Measurements from ENCODE around the gene TASOR2.
A peak's percentile ranks its signal among the peaks of the same experiment; 100 is the strongest.

The TASOR2 gene

DNA sequence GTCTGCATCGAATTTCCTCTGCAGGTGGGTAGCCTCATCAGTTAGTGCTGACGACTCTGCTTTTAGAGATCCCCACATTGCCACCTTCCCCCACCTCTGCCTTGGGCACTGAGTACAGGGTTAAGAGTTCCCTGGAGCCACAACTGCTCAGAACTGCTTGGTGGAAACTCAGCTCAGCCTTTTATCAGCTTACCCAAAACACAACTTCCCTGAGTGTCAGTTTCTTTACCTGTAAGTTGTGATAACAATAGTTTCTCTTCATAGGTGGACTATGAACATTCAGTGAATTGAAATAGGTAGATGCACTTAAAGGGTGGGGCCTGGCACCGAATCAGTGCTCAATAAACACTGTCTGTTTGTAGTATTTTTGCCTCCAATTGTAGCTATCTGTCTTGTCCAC lies 29.5 kb upstream of the TASOR2 start:
- DNase-seq (ENCODE audit: low spot score): no peak

DNA sequence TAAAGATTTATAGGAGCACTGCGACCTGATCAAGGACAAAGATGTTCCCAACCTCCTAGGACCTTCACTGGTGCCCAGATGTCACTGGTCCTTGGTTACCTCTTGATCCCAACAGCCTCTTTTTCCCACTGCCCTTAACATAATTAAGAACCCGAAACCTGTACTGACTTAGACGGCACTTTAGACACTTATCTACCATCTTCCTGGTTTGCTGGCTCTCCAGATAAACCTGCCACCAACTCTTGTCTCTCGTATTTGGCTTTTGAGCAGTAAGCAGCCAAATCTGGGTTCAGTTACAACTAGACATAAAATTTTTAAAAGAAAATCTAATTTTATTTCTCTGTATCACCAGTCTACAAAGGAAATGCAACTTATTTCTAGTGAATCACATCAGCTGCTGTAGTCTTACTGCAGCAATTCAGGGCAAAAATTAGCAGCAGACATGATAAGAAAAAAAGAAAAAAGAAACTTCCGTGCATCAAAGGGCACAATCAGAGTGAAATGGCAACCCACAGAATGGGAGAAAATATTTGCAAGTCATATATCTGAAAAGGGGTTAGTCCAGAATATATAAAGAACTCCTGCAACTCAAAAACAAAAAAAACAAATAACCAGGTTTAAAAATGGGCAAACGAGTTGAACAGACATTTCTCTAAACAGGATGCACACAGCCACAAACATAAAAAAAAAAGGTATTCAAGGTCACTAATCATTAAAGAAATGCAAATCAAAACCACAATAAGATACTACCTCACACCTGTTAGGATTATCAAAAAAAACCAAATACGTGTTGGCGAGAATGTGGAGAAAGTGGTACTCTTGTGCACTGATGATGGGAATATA lies 27.7 kb upstream of the TASOR2 start:
- DNase-seq (ENCODE audit: low spot score): no peak

DNA sequence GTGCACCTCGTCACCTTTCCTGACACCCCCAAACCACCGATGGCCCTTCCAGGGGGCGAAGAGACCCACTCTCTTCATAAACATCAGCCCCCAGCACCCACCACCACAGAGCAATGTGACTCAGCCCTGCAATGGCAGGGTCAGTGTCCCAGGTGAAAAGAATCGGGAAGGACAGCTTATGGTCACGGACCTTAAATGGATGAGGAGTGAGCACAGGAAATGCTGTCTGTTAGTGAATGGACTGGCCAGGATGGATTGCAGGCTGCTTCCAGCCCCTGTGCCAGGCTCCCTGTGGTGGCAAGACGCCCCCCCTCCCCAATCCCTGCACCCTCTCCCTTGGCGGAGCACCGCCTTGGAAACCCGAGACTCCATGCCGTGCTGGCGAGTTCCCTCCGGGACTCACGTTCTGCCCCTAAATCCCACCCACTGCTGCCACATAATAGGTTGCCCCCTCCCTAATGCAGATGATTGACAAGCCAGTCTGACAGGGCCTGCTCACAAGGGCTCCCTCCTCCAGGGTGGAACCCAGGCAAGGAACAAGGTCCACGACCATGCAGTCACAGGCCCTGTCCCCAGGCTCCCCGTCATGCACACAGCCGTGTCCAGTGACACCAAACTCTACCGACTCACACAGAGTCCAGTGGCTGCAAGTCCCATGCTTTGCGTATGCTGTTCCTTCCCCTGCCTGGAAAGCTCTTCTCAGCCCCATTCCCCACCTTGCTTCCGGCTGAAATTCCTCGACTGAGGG lies 25.6 kb upstream of the TASOR2 start:
- DNase-seq (ENCODE audit: low spot score): no peak

DNA sequence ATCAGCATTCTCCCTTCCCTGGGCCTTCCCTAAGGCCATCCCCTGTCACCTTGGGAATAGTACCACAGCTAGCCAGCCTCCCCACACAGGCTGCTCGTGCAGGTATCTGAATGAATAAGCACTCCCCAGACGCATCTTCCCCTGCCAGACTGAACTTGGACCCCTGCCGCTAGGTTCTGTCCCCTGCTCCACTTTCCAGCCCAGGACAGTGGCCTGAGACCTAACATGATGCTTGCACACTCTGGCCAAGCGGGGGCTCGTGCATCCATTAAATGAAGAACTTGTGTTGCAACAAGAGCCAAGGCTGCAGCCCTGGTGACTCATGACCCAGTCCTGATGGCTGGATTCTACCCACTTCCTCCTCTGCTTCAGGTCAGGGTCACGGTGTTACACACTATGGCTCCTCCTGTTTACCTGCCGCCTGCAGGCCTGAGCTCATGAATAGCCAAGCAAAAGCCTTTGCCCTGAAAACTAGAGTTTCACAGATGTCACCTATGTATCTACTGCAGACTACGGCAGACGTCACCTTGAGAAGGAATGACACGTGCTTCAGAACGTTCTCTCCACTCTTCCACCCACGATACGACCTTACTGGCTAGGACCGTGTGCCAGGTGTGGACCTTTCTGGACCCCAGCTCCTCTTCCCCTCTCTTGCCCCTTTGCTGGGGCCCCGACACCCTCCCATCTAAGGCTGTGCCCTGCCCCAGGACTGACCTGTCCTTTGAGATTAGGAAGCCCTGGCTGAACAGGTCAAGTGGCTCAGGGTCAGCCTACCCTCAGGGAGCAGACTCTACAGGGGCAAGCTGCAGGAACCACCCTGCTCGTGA lies 24.7 kb upstream of the TASOR2 start:
- DNase-seq (ENCODE audit: low spot score): peak; percentile 77

DNA sequence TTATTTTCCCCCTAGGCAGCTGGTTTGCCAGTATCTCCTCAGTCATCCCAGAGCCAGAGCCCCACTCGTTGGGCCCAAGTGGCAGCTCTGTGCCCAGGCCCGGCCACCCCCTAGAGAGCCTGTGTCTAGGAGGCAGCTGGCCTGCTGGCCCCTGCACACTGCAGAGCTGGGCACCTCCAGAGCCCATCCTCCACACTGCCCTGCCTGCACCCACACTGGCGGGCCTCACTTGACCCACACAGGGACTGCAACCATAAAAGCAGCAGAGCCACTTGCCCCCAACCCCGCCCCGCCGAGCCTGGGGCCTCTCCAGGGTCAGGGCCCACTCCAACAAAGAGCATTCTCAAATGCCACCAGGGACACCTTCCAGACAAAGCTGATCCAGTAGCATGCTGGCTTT lies 23.6 kb upstream of the TASOR2 start:
- DNase-seq (ENCODE audit: low spot score): no peak

DNA sequence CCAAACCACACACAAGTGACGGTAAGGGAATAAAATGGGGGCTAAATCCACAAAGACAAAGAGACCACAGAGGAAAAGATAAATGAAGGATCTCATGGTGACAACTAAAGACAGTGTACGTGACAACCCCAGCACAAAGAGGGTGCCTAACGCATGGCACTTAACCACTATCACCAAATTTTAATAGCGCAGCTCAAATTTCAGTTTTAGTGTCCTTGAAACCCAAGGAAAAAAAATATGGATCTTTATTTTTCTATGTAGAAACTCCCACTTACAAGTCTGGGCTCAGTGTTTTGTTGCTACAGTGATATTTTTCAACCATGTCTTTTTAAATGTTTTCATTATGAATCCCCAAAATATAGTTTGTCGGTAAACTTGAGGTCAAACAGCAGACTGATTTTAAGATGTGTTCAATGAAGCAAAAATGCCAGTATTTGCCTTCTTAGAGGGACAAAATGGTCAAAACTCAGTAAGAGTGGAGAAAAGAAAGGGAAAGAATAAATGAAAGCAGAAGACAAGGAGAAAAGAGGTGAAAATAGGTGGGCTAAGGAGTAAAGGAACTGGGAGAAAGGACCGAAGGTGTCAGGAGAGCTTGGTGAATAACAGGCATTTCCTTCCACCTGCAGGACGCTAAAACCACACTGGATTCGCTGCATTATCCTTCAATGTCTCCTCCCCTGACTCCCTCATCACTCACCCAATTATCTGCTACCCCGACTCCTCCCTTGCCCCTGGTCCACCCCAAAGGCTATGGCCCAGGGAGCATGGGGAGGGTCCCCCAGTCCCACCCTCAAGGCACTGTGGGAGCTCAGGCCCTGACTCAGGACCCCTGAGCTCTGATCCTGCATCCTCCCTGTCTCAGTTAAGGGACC lies 21.7 kb upstream of the TASOR2 start:
- DNase-seq (ENCODE audit: low spot score): no peak

DNA sequence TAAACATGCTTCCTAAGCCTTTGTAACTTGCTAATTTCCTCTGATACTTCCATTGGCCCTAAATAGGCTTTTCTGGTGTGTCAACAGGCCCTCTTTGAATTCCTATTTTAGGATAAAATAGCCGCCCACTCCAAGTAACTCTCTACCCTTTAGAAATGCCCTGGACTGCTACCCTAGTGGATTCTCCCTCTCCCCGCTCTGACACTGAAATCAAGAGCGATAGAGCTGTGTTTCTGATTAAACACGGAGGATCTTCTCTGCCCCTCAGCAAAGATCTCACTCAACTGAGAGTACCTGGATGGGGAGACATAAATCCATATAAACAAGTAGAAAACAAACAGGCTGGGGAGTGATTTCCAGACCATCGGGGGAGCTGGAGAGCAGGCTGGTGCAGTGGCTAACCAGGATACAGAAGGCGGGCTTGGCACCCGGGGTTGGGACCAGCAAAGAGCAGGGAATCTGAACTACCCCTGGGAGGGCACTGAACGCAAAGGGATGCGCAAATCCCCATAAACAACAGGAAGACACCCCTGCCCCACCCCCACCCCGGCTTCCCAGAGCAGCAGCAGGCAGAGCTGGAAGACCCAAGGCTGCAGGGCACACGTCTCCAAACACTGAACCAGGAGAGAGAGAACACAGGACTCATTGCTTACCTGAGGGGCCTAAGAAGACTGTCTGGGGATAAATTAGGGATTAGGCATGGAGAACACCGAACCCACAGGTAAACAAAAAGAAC lies 20.8 kb upstream of the TASOR2 start:
- no peak for DNase-seq (ENCODE audit: low spot score)

DNA sequence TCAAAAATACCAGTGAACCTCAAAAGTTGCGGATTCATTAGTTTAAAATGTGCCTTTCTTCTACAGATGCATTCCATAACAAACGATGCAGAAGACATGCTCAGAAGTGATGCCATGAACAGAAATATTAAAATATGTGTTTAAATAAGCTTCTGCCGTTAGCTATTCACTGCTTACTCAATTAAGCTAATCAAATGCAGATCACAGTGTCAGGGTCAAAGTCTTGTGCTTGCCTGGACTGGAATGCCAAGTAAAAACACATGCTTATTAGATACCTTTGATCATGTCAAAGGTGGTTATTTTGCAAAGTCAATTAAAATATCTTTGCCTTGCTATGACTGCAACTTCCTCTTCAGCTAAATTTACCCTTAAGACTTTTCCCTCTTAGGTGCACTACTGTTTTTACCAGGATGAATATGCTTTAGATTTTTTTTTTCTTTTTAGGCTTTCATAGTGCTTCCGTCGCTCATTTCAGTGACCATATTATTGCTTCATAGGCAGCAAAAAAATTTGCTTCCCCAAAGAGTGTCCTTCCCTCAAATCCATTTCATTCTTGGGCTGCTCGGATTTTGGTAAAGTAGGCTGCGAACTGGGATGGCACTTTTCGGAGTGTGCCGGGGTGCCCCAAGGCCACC lies 19.1 kb upstream of the TASOR2 start:
- no peak for DNase-seq (ENCODE audit: low spot score)

DNA sequence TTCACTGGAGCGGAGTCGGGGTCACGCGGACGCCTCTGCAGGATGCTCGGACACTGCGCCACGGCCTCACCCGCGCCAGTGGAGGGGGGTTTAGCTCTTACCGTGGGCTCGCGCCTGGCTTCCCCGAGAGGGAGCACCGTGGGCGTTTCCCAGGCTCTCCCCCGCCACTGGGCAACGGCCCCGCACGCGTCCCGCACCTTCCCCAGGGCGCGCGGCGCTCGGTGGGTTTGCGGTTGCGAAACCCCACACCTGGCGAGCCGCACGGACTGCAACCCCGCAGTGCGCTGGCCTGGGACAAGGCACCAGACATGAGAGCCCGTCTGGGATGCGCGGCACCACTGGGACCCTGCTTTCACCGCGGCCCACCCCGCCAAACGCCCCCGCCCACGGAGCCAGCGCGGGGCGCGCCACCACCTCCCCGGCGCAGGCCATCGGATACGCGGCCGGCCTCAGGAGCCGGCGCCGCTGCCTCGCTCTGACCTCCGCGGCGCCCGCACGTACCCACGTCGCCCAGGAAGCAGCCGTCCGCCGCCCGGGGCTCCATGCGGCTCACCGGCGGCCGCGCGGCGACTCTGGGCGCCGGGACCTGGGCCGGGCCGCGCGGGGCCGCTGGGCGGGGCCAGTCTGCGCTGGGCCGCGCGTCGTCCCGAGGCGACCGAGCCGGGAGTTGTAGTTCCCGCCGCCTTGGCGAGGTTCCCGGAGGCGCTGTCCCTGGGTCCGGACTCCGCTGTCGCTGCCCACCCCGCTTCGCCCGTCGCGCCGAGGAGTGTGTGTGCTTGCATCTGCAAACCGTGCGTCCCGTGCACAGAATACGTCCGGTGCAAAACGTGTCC lies 18.4 kb upstream of the TASOR2 start, which contains the start of gene ASB13:
ASB13 (minus strand) TSS at position 588 of the 833 bp plus-strand sequence; CDS start at position 544, 44 bp downstream.
- peak; percentile 72 for DNase-seq (ENCODE audit: low spot score)

DNA sequence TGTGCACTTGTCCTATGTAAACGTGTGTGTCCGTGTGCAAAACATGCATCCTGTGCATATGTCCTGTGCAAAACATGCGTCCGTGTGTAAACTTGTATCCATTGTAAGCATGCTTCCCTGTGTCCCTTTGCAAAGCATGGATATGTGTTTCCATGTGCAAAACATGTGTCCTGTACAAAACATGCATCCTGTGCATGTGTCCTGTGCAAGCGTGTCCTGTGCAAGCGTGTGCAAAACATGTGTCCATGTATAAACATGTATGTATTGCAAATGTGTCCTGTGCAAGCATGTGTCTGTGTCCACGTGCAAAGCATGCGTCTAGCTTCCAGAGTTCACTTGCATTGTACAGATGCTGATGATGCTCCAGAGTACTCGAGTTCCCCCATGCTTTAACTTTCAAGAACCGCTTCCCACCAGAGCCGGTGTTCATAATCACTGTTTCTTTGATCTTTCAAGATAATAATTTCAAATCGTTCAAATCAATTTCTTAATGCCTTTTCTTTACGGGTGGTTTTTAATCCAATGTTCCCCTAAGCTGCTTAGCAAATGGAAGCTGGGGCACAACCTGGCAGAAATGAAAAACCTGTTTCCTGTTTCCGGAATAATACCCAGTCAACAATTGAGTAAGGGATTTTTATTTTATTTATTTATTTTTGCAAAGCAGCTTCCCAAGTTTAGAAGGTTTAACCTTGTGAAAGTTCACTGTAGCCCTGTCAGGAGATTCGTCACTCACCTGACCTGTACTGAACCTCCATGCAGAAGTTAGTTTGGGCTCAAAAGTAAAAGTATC lies 17.6 kb upstream of the TASOR2 start:
- DNase-seq (ENCODE audit: low spot score): no peak

DNA sequence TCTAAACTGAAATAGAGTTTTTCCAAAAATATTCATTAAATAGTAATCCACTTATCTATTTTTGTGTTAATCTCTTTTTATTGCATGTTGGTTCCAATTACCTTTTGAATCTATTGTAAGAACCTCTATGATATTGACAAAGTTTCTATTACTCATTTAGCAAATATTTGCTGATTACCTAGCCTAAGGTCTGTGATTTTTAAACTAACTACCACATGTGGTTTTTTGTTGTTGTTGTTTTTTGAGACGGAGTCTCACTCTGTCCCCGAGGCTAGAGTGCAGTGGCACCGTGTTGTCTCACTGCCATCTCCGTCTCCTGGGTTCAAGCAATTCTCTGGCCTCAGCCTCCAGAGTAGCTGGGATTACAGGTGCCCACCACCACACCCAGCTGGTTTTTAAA lies 16.2 kb upstream of the TASOR2 start:
- no peak for DNase-seq (ENCODE audit: low spot score)

DNA sequence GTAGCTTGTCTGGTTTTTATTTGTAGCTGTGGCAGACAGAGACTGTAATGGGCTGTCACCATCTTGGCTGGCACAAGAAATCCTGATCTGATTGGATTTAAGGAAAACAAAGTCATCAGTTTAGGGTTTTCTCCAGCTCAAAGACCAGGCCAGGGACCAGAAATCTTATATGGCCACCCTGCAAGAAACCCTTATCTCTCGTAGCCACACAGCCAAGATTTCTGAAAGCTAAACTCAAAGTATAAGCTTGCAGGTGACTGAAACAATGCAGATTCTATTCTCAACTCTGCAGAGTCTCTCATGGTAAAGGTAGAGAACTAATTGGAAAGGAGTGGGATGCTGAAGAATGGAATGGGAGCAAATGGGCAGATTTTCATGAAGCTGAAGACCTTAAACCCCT lies 15.0 kb upstream of the TASOR2 start:
- DNase-seq (ENCODE audit: low spot score): no peak

DNA sequence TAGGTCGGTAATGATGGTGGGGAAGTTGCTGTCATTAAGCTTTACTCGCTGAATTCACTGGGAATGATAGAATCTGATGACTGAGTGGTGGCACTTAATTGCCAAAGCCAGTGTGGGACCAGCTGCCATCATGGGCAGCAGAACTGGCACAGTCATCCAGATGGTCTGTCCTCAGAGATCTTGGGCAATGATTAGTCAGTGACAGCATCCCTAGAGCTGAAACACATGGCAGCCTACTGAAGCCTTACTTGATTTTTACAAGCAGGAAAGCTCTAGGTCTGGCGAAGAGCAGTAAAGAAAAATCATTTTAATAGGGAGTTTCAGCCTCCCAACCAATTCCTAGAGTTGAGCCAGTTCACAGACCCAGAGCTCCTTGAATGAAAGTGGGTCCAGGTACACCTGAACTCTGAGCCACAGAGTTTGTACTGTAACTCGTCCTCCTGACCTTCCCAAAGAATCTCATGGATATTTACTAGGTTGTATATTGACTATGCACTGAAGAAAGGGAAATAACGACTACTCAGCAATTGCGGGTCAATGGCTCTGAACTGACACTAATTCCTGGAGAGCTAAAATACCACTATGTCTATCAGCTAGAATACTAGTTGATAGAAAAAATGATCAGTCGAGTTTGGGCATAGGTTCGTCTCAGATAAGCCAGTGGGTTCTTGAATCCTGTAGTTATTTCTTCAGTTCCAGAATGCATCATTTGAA lies 13.8 kb upstream of the TASOR2 start:
- DNase-seq (ENCODE audit: low spot score): no peak

DNA sequence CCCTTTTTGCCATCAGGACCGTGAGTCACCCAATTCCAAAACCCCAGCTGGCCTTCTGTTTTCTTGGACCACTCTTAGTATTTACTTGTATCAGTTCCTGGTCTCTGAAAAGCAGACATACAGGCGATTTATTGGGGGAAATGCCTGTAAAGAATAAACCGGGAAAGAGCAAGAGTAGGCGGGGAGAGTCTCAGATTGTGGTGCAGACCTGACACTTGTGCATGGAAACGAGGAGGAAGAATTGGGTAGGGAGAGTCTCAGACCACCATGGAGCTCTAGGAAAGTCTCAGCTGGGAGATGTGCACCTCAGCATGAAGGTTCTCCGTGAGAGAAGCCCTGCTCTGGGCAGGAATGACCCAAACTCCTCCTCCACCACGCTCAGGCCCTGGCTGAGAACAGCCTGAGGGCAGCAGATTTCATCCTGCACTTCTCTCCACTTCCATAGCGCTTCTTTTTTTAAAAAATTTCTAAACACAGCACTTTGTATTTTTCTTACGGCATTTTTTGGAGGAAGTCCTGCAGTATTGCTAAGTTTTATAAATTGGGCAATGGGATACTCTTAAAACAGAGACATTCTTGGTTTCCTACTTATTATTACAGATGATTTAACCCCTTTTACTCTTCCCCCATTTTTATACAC lies 6.1 kb upstream of the TASOR2 start:
- DNase-seq (ENCODE audit: low spot score): no peak

DNA sequence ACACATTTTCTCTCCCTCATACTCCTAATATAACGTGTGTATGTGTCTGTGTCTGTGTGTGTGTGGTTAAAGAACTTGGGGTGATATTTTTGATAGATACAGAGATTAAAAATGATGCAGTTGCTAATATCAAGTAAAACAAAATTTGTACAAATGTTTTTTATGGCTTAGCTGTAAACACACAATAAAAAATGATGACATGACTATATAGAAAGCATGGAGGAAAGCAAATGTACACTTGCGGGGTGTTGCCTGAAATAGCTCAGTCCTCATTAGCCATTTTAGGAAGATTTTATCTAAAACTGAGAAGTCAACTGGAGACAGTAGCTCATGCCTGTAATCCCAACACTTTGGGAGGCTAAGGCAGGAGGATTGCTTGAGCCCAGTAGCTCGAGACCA lies 5.6 kb upstream of the TASOR2 start:
- no peak for DNase-seq (ENCODE audit: low spot score)

DNA sequence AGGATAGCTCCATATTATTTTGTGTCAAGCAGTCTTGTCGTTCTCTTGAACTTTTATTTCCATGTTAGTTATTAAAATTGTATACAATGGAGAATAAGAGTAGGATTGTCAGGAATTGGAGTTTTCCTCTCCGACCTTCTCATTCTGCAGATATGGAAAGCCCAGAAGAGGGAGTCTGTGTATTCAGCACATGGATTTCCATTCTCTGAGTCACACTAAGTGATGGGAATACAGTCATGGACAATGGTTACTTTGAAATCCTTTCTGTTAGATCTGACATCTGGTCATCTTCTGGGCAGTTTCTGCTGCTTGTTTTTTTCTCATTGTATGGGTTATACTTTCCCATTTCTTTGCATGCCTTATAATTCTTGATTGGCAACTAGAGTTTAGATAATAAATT lies 5.0 kb upstream of the TASOR2 start:
- DNase-seq (ENCODE audit: low spot score): peak; percentile 36

DNA sequence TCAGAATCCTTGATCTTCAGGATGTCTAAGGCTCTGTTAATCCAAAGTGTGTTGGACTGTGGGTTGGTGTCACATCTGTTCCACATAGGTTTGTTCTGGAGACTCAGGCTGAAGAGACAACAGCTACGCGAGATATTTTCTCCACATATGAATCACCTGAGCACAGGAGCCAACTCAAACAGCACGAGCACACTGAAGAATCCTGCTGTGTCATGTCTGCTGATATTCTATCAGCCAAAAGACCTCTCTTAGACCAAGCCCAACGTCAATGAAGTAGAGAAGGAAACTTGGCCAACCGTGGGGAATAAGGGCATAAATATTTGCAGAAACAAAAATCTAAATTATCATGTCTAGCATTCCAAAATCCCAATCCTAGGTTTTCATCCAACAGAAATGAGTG lies 2.7 kb upstream of the TASOR2 start:
- DNase-seq (ENCODE audit: low spot score): no peak

Data from hepatic stellate cell (primary cell).